SH-SY5Y (cell line): ENCODE measurements around the gene PSME3IP1.

Experiments
- GATA2 ChIP-seq: IDR thresholded peaks from 2 replicates; pipeline ENCODE4 v1.6.1; 2011; ENCODE audit warnings: mild to moderate bottlenecking, low read depth, low read length
- GATA3 ChIP-seq: IDR thresholded peaks from 2 replicates; pipeline ENCODE4 v1.6.1; 2011; ENCODE audit warnings: low read depth, mild to moderate bottlenecking, low read length, moderate library complexity

Gene PSME3IP1

DNA sequence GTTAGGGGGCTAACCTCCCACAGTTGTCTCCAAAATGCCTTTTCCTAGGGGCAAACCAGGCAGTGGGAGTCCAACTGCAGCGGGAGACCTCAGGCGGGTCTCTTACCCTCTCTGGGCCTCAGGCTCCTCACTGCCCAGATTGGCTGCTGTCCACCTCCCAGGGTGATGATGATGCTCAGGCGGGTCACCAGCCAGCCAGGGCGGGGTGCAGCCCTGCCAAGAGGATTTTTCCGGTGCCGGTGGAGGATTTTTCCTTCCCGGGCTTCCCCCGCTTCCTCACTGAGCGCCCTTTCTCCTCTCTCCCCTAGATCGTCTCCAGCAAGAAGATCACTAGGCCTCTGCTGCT is 70.7 kb downstream of the PSME3IP1 start:
- TF ChIP-seq GATA3 (no peak), GATA2 (no peak)

DNA sequence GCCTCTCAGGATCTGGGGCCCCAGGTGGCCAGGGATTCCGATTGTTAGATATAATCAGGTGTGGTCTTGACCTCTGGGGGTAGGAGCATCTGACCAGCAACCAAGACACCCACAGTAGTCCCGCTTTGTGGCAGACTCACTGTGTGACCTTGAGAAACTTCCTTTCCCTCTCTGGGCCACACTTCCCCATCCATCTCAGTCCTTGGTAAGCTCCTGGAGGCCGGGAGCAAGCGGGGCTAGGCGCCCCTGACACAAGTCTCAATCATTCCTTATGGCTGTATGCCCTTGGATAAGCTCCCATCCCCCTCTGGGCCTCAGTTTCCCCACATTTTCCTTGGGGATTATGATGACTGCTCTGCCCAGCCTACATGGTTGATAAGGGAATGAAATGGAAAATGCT is 72.2 kb downstream of the PSME3IP1 start:
- TF ChIP-seq GATA2 (no peak), GATA3 (no peak)

DNA sequence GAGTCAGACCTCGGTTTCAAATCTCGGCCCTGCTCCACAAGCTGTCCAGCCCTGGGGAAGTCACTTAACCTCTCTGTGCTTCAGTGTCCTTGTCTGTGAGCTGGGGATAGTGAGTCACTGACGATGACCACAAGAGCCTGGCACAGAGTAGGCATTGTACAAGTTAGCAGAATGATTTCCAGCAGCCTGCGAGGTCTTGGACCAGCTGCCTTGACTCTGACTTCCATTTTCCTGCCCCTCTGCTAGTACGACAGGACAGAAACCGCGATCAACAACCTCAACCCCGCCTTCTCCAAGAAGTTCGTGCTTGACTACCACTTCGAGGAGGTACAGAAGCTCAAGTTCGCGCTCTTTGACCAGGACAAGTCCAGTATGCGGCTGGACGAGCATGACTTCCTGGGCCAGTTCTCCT is 72.8 kb downstream of the PSME3IP1 start:
- TF ChIP-seq GATA3 (no peak), GATA2 (no peak)

DNA sequence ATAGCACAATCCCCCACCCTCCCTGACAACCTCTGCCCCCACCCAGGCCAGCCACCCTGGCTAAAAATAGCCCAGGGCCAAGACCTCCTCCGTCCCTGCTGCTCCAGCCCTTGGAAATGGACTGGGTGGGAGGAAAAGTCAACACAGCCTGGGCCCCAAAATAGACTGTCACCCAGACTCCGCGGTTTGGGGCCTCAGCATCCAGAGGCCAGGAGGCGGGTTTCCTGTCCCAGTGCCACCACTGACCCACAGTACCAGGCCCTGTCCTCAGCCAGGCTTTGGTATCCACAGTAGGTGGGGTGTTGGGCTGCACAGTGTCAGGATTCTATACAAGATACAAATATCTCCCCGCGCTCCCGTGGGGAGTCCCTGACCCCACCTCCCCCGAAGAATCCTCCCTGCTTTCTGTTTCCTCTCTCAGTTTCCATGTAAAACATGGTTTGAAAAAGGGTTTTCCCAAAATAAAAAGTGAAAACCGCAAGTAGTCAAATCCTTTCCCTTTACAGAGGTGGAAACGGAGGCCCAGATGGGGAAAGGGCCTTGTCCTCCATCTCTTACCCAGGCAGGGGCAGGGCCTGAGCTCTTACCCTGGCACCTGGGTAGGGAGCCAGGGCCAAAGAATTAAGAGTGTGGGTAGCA is 73.3 kb downstream of the PSME3IP1 start:
- TF ChIP-seq GATA2 = no peak
- TF ChIP-seq GATA3 = no peak

DNA sequence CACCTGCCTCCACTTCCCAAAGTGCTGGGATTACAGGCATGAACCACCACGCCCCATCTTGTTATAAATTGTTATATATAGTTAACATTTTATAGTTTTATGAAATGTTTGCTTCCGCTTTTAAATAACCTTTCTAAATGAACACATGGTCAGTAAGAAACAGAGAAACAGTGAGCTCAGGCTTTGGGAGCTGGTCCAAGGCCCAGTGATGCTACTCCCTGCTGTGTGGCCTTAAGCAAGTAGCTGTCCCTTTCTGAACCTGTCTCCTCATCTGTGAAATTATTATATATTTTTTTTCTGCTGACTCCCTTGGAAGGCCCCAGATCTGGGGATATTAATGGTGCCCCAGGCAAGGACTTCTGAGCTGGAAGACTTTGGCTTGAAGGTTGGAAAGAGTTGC is 74.4 kb downstream of the PSME3IP1 start:
- TF ChIP-seq GATA3 (no peak), GATA2 (no peak)

DNA sequence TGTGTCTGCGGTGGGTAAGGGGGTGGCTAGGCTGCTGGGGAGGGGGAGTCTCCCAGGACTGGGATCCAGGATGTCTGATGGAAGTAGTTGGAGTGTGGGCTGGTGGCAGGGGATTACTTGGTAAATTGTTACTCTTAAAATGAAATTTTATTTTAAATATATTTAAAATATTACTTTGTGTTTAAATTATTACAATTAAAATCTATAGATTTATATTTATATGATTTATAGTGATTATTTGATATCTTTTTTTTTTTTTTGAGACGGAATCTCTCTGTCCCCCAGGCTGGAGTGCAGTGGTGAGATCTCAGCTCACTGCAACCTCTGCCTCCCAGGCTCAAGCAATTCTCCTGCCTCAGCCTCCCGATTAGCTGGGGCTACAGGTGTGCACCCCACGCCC is 74.9 kb downstream of the PSME3IP1 start:
- TF ChIP-seq GATA3 (no peak), GATA2 (no peak)

DNA sequence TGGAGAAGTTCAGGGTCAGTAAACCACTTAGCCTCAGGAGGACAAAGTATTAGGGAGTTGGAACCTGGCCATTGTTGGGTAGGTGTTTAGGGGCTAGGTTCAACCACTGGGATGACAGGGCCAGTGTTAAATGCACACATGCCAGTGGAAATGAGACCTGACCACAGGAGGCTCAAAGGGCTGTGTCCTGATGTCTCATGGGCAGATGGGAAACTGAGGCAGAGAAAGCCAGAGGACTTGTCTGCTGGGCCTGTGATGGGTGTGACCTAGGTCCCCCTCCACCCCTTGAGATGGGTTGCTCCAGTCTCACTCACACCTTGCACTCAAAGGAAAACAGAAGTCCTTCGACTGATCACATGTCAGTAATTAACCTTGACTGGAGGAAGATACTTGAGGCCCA is 77.4 kb downstream of the PSME3IP1 start:
- no peak for TF ChIP-seq GATA2
- TF ChIP-seq GATA3 = no peak

DNA sequence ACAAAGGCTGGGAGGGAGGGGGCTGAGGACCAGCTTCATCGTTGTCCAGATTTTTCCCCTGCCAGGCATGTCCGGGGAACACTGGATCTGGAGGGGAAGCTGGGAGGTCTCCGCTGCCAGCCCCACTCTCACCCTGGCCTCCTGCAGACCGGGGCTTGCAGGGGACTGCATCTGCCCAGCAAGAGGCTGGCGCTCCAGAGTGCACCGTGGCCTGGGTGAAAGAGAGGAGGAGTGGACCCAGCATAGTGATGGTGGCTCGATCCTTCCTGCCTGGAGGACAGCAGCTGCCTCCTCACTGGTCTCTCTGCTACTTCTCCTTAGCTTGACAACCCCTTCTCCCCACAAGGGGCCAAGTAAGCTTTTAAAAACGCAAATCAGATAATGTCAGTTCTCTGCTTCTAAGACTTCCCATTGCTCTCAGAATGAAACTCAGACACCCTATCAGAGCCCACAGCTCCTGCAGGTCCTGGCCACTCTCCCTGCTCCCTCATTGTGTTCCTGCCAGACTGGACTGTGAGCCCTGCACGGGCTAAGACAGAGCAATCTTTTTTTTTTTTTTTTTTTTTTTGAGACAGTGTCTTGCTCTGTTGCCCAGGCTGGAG is 78.4 kb downstream of the PSME3IP1 start:
- no peak for TF ChIP-seq GATA2
- no peak for TF ChIP-seq GATA3

DNA sequence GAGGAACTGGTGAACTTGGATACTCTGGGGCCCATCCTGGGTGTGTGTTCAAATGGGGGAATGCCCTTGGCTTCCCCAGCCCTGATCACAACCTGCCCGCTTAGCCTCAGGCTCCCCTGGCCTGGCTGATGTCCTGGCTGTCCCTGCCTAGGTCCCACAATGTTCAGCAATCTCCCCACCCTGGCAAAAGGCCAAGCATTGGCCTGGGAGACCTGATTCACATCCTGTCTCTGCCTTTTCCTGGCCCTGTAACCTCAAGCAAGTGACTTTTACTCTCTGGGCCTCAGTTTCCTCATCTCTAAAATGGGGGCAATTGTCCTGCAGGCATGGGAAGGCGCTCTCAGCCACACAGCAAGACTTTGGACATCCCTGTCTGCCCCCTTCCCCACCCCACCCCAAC is 79.1 kb downstream of the PSME3IP1 start:
- TF ChIP-seq GATA3 (no peak), GATA2 (no peak)

DNA sequence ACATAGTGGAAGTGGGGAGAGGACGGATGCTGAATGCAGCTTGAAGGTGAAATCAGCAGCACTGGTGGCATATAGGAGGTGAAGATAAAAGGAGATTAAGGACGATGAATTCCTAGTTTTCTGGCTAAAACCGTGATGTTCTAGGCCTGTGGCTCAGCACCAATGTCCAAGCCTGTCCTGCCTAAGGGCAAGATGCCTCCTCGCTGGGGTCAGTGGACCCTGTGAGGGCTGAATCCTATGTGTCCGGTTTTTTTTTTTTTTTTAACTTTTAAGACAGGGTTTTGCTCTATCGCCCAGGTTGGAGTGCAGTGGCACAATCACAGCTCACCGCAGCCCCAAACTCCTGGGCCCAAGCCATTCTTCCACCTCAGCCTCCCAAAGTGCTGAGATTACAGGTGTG is 80.7 kb downstream of the PSME3IP1 start:
- TF ChIP-seq GATA2 (no peak), GATA3 (no peak)

DNA sequence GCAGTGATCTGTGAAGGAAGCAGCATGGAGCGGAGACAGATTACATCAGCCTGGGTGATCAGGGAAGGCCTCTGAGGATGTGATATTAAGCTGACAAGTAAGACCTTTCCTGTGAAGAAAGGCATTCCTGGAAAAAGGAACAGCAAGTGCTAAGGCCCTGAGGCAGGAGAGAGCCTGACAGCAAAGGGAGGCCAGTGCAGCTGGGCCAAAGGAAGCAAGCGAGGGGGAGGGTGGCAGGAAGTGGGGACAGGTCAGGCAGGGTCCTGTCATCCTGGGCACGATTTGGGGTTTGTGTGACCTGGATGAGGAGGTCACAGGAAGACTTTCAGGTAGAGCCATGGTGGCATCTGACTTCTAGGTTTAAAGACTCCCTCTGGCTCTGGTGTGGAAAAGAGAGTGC is 81.1 kb downstream of the PSME3IP1 start:
- TF ChIP-seq GATA3 (no peak), GATA2 (no peak)

DNA sequence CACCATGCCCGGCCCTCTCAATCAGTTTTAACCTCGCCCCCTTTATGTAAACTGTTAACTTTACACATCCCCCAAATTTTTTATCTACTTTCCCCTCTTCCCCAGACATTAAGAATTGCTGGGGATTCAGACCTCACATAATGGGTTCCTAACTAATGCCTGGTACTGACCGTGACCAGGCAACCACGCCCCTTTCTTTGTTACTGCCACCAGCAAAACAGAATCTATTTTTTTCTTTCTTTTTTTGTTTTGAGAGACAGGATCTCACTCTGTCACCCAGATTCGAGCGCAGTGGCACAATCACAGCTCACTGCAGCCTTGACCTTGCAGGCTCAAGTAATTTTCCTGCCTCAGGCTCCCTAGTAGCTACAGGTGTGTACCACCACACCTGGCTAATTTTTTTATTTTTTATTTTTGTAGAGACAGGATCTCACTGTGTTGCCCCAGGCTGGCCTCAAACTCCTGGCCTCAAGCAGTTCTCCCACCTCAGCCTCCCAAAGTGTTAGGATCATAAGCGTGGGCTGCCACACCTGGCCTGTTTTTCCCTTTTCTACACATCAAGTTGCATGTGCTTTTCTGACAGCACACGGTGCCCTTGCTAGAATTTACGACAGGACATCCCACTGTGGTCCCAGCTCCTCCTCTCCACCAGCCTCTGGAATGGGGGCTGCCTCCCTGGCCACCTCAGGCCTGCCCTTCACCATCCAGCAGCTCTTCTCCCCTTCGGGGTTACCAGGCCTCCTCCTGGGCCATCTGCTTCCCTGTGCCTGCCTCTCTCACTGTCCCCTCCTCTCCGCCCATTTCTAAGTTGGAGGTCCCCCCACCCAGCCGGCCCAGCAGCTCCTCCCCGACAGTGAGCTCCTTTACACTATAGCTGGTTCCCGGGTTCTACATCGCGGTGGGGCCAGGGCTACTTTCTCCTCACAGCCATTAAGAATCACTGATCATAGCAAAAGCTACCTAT is 82.7 kb downstream of the PSME3IP1 start:
- TF ChIP-seq GATA3 (no peak), GATA2 (no peak)
